Neural cell (in vitro differentiated cells): ENCODE results near the gene INPP4B. TPM values are rescaled to one million over a fixed set of nuclear protein-coding genes. Genes with fewer than 3 reads are reported as not detected.

ENCODE experiments used
- H2AFZ ChIP-seq: fragments of 200-600, 300-800 bp; sonication (generic), shearing (Covaris generic); 2 replicates; pipeline ENCODE4 v1.6.0; 2014; ENCODE audit warnings: low read depth, mild to moderate bottlenecking, antibody characterized with exemption, low read length, moderate library complexity
- H3F3A ChIP-seq: fragments of 200-600 bp; shearing (Covaris generic); 2 replicates; pipeline ENCODE4 v1.6.1; 2016; ENCODE audit warnings: mild to moderate bottlenecking, moderate library complexity, mixed read lengths, antibody characterized with exemption, low read length; ENCODE audit not compliant: insufficient read depth, poor library complexity, severe bottlenecking
- H3K27ac ChIP-seq: fragments of 200-600, 300-800 bp; sonication (generic), shearing (Covaris generic); 2 replicates; pipeline ENCODE4 v1.5.1; 2014; ENCODE audit warnings: mild to moderate bottlenecking, low read length, moderate library complexity
- H3K27me3 ChIP-seq: fragments of 300-800, 200-600 bp; sonication (generic), shearing (Covaris generic); 2 replicates; pipeline ENCODE4 v1.6.0; 2014; ENCODE audit warnings: mild to moderate bottlenecking, low read depth, low read length, moderate library complexity; ENCODE audit not compliant: insufficient read depth
- H3K36me3 ChIP-seq: fragments of 300-800, 200-600 bp; sonication (generic), shearing (Covaris generic); 2 replicates; pipeline ENCODE4 v1.5.1; 2014; ENCODE audit warnings: mild to moderate bottlenecking, antibody characterized with exemption, low read length, moderate library complexity; ENCODE audit not compliant: insufficient read depth
- H3K4me2 ChIP-seq: fragments of 300-800, 200-600 bp; sonication (generic), shearing (Covaris generic); 2 replicates; pipeline ENCODE4 v1.6.0; 2014; ENCODE audit warnings: mild to moderate bottlenecking, low read length
- H3K4me3 ChIP-seq: fragments of 300-800, 200-600 bp; sonication (generic), shearing (Covaris generic); 2 replicates; pipeline ENCODE4 v1.5.1; 2014; ENCODE audit warnings: mild to moderate bottlenecking, low read length, moderate library complexity
- H3K79me2 ChIP-seq: fragments of 200-600 bp; shearing (Covaris generic); replicated peaks from 2 replicates; pipeline ENCODE4 v1.6.0; 2014; ENCODE audit warnings: mild to moderate bottlenecking, low read length, moderate library complexity; ENCODE audit not compliant: insufficient read depth
- H3K9ac ChIP-seq: fragments of 300-800, 200-600 bp; sonication (generic), shearing (Covaris generic); 2 replicates; pipeline ENCODE4 v1.6.1; 2016; ENCODE audit warnings: mild to moderate bottlenecking, low read length, mixed read lengths
- H3K9me2 ChIP-seq: fragments of 200-600 bp; shearing (Covaris generic); 2 replicates; pipeline ENCODE4 v1.6.1; 2016; ENCODE audit warnings: mild to moderate bottlenecking, low read length, mixed read lengths; ENCODE audit not compliant: insufficient read depth
- H3K9me3 ChIP-seq: fragments of 200-600, 300-800 bp; sonication (generic), shearing (Covaris generic); 2 replicates; pipeline ENCODE4 v1.6.1; 2016; ENCODE audit warnings: mild to moderate bottlenecking, mixed run types, low read length, moderate library complexity, mixed read lengths
- H4K20me1 ChIP-seq: fragments of 200-600 bp; shearing (Covaris generic); 2 replicates; pipeline ENCODE4 v1.6.1; 2016; ENCODE audit warnings: mild to moderate bottlenecking, mixed run types; ENCODE audit not compliant: insufficient read depth
- CTCF ChIP-seq: fragments of 450-650 bp; IDR thresholded peaks from 2 replicates; pipeline ENCODE4 v1.5.1; 2014; ENCODE audit warnings: antibody characterized with exemption, mild to moderate bottlenecking, moderate library complexity; ENCODE audit not compliant: poor library complexity, severe bottlenecking
- EP300 ChIP-seq: fragments of 450-650 bp; conservative IDR thresholded peaks from 2 replicates; pipeline ENCODE4 v1.6.1; 2014; ENCODE audit warnings: antibody characterized with exemption, mild to moderate bottlenecking, moderate library complexity; ENCODE audit not compliant: poor library complexity, severe bottlenecking
- EZH2 ChIP-seq: fragments of 200-600, 300-800 bp; shearing (Covaris generic), sonication (generic); IDR thresholded peaks from 2 replicates; pipeline ENCODE4 v1.6.1; 2014; ENCODE audit warnings: antibody characterized with exemption, low read length, borderline replicate concordance, mild to moderate bottlenecking; ENCODE audit not compliant: insufficient read depth, poor library complexity, severe bottlenecking
- MXI1 ChIP-seq: fragments of 450-650 bp; conservative IDR thresholded peaks from 2 replicates; pipeline ENCODE4 v1.6.1; 2014; ENCODE audit warnings: antibody characterized with exemption, mild to moderate bottlenecking; ENCODE audit not compliant: poor library complexity, severe bottlenecking
- POLR2AphosphoS5 ChIP-seq: IDR thresholded peaks from 2 replicates; pipeline ENCODE4 v1.6.1; 2012
- RAD21 ChIP-seq: fragments of 450-650 bp; conservative IDR thresholded peaks from 2 replicates; pipeline ENCODE4 v1.6.1; 2014; ENCODE audit warnings: antibody characterized with exemption, mild to moderate bottlenecking, moderate library complexity
- REST ChIP-seq: IDR thresholded peaks from 2 replicates; pipeline ENCODE4 v1.6.1; 2012; ENCODE audit warnings: borderline replicate concordance
- SMC3 ChIP-seq: fragments of 450-650 bp; conservative IDR thresholded peaks from 2 replicates; pipeline ENCODE4 v1.6.1; 2014; ENCODE audit warnings: antibody characterized with exemption, mild to moderate bottlenecking, moderate library complexity; ENCODE audit not compliant: poor library complexity
- TAF1 ChIP-seq: IDR thresholded peaks from 2 replicates; pipeline ENCODE4 v1.6.1; 2012; ENCODE audit warnings: low read depth
- polyA plus RNA-seq: library from polyadenylated mRNA; depleted of rRNA; stranded (reverse); fragments of >200 nt; gene quantifications from 2 replicates; pipeline ENCODE4 v1.2.3, GENCODE V29; 2014

INPP4B gene
- polyA plus RNA-seq, 1 donor from 2014 or later: 0.30 TPM

GRCh38 chr4:142376204-142376603, 469.9 kb downstream of the INPP4B start:
- no peaks in the 10 kb centered on the region for H3K27me3 ChIP-seq
- TF ChIP-seq RAD21 (no peak), TAF1 (no peak)
- H3K9me3 ChIP-seq: no peaks in the 10 kb centered on the region
- H3K79me2 ChIP-seq: no peaks in the 10 kb centered on the region
- no peak overlapping the region for H3K9ac ChIP-seq
- H3K36me3 ChIP-seq: no peaks in the 10 kb centered on the region
- H2AFZ ChIP-seq: no peak overlapping the region
- H4K20me1 ChIP-seq: no peaks in the 10 kb centered on the region
- H3K4me2 ChIP-seq: no peak overlapping the region
- H3K9me2 ChIP-seq: no peaks in the 10 kb centered on the region
- H3K4me3 ChIP-seq: no peak overlapping the region
- no peak overlapping the region for H3K27ac ChIP-seq
- H3F3A ChIP-seq: no peaks in the 10 kb centered on the region

GRCh38 chr4:142373610-142374009, 472.5 kb downstream of the INPP4B start:
- Histone ChIP-seq H3K4me2 (no peak overlapping the region), H3K27me3 (no peaks in the 10 kb centered on the region), H3K9ac (no peak overlapping the region), H3F3A (no peaks in the 10 kb centered on the region), H4K20me1 (no peaks in the 10 kb centered on the region), H3K9me3 (no peaks in the 10 kb centered on the region), H3K79me2 (no peaks in the 10 kb centered on the region), H3K27ac (no peak overlapping the region), H3K9me2 (no peaks in the 10 kb centered on the region), H3K4me3 (no peak overlapping the region), H2AFZ (no peak overlapping the region), H3K36me3 (no peaks in the 10 kb centered on the region)
- TF ChIP-seq REST (no peak), POLR2AphosphoS5 (no peak), MXI1 (no peak), EP300 (no peak), RAD21 (no peak), EZH2 (no peak), CTCF (no peak), SMC3 (no peak), TAF1 (no peak)
